ENCODE results near the gene SPRR5. TPM values are rescaled to one million over a fixed set of nuclear protein-coding genes. Genes with fewer than 3 reads are reported as not detected.

SPRR5 gene
- total and polyA plus RNA-seq, 2 donors (not counting 3 experiments of a cell fraction or from before 2014, with no cell fraction given): not detected

GRCh38 chr1:152946248-152946647 is 758 bp upstream of the SPRR5 start:
- intact Hi-C loops (cut with micrococcal nuclease): no loop called here
- H3K4me1 ChIP-seq (ENCODE audit: control insufficient read depth, extremely low read depth, insufficient read depth, low read length): no peaks in the 10 kb centered on the region
- no peaks in the 10 kb centered on the region for H3K9me3 ChIP-seq (replicated peaks; ENCODE audit: control insufficient read depth, insufficient read depth, low read length)
- H3K4me2 ChIP-seq (ENCODE audit: insufficient read depth, low read length): no peak overlapping the region
- ChIA-PET CTCF (no interaction called here), POLR2A (no interaction called here)
- no peaks in the 10 kb centered on the region for H3K9me1 ChIP-seq (replicated peaks; ENCODE audit: control insufficient read depth, extremely low read depth, insufficient read depth, low read length)
- H3K36me3 ChIP-seq (ENCODE audit: control insufficient read depth in 2 of 2, extremely low read depth in 1 of 2, insufficient read depth in 2 of 2, low read length in 2 of 2): no peaks in the 10 kb centered on the region
- no peaks in the 10 kb centered on the region for H4K20me1 ChIP-seq (replicated peaks; ENCODE audit: control insufficient read depth, extremely low read depth, insufficient read depth, low read length)
- H3K9ac ChIP-seq (replicated peaks; ENCODE audit: extremely low read depth, insufficient read depth, low read length): no peak overlapping the region
- BruUV-seq (replicated peaks): no TSS peak
- no peak overlapping the region for H3K4me3 ChIP-seq (replicated peaks in 1 of 3; ENCODE audit: insufficient read depth in 1 of 3, low read depth in 1 of 3, low read length in 3 of 3)
- FAIRE-seq (no peak), DNase-seq (ENCODE audit: low read depth, low spot score) (no peak)
- no peaks in the 10 kb centered on the region for H3K27me3 ChIP-seq (ENCODE audit: control insufficient read depth in 2 of 2, insufficient read depth in 2 of 2, low read length in 2 of 2)
- dilution Hi-C loops (cut with MboI; ENCODE audit: extremely low pct_ligation_motif_present, low sequenced_read_pairs): no loop called here
- H3K27ac ChIP-seq (ENCODE audit: insufficient read depth, low read depth, low read length): no peak overlapping the region
- H3K79me2 ChIP-seq (ENCODE audit: control insufficient read depth, insufficient read depth, low read length): no peaks in the 10 kb centered on the region
- H2AFZ ChIP-seq (ENCODE audit: low read depth, low read length): no peak overlapping the region
- TF ChIP-seq FOS (IDR thresholded peaks at IDR 0.05; ENCODE audit: borderline replicate concordance, insufficient read depth, low read length) (no peak), POLR2AphosphoS5 (IDR thresholded peaks at IDR 0.05; ENCODE audit: insufficient read depth, low read depth, low read length) (no peak), GATA2 (IDR thresholded peaks at IDR 0.05; ENCODE audit: insufficient read depth, insufficient read length, low read depth, low read length) (no peak), MYC (IDR thresholded peaks at IDR 0.05; ENCODE audit: low read depth, low read length) (no peak), MAX (IDR thresholded peaks at IDR 0.05; ENCODE audit: insufficient read depth, insufficient read length) (no peak), JUN (IDR thresholded peaks at IDR 0.05; ENCODE audit: borderline replicate concordance, insufficient read depth, insufficient read length, low read depth) (no peak), EZH2 (IDR thresholded peaks at IDR 0.05; ENCODE audit: borderline replicate concordance, low read depth, low read length, severe bottlenecking) (no peak), POLR2A (IDR thresholded peaks at IDR 0.05; ENCODE audit: low read depth, low read length) (no peak)
- TF ChIP-seq, protein P1, sequence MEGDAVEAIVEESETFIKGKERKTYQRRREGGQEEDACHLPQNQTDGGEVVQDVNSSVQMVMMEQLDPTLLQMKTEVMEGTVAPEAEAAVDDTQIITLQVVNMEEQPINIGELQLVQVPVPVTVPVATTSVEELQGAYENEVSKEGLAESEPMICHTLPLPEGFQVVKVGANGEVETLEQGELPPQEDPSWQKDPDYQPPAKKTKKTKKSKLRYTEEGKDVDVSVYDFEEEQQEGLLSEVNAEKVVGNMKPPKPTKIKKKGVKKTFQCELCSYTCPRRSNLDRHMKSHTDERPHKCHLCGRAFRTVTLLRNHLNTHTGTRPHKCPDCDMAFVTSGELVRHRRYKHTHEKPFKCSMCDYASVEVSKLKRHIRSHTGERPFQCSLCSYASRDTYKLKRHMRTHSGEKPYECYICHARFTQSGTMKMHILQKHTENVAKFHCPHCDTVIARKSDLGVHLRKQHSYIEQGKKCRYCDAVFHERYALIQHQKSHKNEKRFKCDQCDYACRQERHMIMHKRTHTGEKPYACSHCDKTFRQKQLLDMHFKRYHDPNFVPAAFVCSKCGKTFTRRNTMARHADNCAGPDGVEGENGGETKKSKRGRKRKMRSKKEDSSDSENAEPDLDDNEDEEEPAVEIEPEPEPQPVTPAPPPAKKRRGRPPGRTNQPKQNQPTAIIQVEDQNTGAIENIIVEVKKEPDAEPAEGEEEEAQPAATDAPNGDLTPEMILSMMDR (IDR thresholded peaks at IDR 0.05; ENCODE audit: extremely low read depth in 1 of 2, insufficient read depth in 1 of 2, low read depth in 1 of 2, low read length in 2 of 2): no peak

All from endothelial cell of umbilical vein (primary cell).